NCI-H2196 treated with DMSO at 0.1 percent for 48 hours (cell line): ENCODE results near the gene SSX4.
"Not testable (repeated sequence)": the region's sequence is repeated elsewhere in the genome, so short reads cannot be mapped to it uniquely, and the experiment has no call there.

Source experiments
- DNase-seq: peaks from one replicate; lab custom pipeline; 2025; ENCODE audit not compliant: unreplicated experiment; lab: John Stamatoyannopoulos, UW

Gene SSX4, protein sequence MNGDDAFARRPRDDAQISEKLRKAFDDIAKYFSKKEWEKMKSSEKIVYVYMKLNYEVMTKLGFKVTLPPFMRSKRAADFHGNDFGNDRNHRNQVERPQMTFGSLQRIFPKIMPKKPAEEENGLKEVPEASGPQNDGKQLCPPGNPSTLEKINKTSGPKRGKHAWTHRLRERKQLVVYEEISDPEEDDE

DNA sequence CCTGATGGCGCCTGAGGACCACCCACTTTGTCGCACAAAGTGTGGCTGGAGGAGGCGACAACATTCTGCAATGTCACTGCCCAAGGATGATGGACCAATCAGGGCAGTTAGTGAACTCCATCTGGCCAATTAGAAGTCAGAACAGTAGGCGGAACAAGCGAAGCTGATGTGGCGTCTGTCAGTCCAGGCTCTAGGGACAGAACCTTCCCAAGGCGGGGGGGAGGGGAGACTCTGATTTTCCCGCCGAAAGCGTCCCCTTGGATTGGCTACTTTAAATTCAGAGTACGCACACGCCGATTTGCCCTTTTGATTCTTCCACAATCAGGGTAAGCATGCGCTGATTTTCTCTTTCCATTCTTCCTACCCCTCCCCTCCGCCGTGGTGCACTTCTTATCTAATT is at the start of gene SSX4:
Gene SSX4, plus strand, starts transcription at position 301 of the 400 bp plus-strand sequence. CDS start 515 bp downstream, outside the sequence.
- not testable (repeated sequence) for DNase-seq

DNA sequence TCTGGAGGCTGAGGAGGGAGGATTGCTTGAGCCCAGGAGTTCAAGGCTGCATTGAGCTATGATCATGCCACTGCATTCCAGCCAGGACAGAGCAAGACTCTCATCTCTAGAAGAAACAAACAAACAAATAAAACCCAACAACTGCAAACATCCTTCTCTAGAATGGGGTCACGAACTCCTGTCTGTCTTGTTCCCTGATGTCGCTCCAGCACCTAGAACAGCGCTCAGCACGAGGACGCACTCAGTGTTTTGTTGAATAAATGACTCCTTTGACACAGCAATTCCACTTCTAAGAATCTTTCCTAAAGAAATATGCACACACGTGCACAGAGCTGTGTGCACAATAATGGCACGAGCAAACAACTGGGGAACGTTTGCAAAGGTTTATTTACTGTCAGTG is 37.3 kb upstream of the SSX4 start:
- DNase-seq = not testable (repeated sequence)

DNA sequence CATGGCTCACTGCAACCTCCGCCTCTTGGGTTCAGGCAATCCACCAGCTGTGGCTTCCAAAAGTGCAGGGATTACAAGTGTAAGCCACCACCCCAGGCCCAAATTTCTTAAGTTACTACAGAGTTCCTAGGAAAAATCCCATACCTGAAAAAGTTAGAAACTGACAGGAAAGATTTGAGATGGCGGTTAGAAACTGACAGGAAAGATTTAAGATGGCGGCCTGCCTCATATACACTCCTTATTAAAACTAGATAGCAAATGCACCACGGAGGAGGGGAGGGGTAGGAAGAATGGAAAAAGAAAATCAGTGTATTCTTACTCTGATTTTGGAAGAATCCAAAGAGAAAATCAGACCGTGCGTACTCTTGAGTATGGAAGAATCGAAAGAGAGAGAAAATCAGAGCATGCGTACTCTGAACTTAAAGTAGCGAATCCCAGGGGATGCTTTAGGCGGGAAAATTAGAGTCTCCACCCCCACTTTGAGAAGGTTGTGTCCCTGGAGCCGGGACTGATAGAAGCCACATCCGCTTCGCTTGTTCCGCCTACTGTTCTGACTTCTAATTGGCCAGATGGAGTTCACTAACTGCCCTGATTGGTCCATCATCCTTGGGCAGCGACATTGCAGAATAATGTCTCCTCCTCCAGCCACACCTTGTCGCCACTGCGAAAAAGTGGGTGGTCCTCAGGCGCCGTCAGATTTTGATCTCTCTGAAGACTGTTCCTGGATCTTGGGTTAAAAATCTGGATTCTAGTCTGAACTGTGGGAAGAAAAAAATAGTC is 26.8 kb upstream of the SSX4 start, which contains the start of gene SSX3:
Gene SSX3, minus strand, starts transcription at position 389 of the 780 bp plus-strand sequence. CDS start 1,454 bp downstream, outside the sequence.
- not testable (repeated sequence) for DNase-seq

DNA sequence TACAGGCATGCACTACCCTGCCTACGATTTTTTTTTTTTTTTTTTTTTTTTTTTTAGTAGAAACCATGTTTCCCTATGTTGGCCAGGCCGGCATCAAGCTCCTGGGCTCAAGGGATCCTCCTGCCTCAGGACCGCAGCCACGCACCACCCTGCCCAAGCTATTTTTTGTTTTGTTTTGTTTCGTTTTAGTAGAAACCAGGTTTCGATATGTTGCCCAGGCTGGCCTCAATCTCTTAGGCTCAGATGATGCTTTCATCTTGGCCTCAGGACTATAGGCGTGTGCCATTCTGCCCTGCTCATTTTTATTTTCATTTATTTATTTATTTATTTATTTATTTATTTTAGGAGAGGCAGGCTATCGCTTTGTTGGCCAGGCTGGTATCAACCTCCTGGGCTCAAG is 25.7 kb upstream of the SSX4 start:
- DNase-seq = no peak

DNA sequence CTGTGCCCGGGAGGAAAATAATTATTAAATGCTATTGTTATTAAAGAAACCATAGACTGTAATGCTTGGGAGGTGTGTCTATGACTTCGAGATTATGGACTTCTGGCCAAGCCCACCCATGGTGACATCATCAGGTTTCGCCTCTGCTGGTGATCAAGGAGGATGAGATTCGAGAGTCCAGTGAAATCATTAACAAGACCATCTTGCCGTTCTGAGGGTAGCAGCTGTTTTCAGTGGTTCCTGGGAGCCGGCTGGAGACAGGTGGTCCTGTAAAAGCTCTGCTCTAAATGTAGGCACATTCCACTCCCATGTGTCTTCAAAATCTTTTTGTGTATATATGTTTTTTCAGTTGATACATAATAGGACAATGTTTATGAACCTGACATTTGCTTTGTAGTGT is 24.1 kb upstream of the SSX4 start:
- DNase-seq = not testable (repeated sequence)

DNA sequence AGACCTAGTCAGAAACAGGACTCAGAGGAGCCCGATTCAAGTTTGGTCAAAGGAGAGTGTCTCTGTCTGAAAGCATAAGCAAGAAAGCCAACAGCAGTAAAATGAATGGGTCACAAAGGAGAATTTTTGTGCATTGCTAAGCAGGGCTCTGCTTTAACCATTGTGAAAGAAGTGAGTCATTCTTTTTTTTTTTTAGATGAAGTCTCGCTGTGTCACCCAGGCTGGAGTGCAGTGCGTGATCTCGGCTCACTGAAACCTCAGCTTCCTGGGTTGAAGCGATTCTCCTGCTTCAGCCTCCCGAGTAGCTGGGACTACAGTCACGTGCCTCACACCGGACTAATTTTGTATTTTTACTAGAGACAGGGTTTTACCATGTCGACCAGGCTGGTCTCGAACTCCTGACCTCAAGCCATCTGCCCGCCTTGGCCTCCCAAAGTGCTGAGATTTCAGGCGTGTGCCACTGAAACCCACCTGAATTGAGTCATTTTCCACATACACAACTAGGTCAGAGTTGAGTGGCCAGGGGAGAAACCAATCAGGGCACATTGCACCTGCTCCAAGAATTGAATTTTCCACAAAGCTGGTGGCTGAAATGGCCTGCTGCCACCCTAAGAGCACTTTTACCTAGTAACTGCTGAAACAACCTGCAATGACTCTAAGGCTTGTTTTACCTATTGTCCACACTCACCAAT is 15.5 kb upstream of the SSX4 start:
- not testable (repeated sequence) for DNase-seq

DNA sequence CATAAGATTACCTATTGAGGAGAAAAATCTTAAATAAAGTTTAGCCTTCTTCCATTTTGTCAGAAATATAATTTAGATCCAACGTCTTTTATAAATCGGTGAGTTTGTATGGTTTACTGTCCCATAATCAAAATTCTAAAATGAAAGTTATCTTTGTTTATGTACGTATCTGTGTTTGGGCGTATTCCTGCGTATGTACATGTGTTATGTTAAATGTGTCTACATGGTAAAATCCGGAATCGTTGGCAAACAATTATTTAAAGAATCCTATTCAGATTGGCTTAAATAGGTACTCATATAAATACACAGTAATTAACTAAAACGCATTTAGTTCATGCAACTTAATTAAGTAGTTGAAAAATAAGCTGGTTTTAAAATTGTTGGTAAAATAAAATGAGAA is 12.9 kb upstream of the SSX4 start:
- not testable (repeated sequence) for DNase-seq

DNA sequence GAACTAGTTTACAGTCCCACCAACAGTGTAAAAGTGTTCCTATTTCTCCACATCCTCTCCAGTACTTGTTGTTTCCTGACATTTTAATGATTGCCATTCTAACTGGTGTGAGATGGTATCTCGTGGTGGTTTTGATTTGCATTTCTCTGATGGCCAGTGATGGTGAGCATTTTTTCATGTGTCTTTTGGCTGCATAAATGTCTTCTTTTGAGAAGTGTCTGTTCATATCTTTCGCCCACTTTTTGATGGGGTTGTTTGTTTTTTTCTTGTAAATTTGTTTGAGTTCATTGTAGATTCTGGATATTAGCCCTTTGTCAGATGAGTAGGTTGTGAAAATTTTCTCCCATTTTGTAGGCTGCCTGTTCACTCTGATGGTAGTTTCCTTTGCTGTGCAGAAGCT is 13.6 kb downstream of the SSX4 start:
- DNase-seq = not testable (repeated sequence)

DNA sequence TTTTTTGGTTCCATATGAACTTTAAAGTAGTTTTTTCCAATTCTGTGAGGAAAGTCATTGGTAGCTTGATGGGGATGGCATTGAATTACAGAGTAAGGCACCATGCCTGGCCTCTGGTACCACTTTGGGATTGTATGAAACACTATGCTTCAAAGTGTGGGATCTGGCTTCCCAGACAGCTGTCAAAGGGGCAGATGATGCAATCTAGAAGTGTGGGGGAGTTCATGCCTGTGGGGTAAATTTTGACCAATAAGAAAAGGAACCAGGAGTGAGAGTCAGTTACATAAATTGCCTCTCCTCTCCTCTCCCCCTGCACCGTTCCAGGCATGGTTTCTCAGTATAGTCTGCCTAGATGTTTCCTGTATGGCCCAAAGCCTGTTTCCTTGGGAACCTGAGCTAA is 14.5 kb downstream of the SSX4 start:
- not testable (repeated sequence) for DNase-seq

DNA sequence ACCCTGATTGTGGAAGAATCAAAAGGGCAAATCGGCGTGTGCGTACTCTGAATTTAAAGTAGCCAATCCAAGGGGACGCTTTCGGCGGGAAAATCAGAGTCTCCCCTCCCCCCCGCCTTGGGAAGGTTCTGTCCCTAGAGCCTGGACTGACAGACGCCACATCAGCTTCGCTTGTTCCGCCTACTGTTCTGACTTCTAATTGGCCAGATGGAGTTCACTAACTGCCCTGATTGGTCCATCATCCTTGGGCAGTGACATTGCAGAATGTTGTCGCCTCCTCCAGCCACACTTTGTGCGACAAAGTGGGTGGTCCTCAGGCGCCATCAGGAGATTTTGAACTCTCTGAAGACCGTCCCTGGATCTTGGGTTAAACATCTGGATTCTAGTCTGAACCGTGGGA is 28.5 kb downstream of the SSX4 start, which contains the start of gene SSX4B:
Gene SSX4B, minus strand, starts transcription at position 101 of the 400 bp plus-strand sequence. CDS start 588 bp downstream, outside the sequence.
- DNase-seq = not testable (repeated sequence)

DNA sequence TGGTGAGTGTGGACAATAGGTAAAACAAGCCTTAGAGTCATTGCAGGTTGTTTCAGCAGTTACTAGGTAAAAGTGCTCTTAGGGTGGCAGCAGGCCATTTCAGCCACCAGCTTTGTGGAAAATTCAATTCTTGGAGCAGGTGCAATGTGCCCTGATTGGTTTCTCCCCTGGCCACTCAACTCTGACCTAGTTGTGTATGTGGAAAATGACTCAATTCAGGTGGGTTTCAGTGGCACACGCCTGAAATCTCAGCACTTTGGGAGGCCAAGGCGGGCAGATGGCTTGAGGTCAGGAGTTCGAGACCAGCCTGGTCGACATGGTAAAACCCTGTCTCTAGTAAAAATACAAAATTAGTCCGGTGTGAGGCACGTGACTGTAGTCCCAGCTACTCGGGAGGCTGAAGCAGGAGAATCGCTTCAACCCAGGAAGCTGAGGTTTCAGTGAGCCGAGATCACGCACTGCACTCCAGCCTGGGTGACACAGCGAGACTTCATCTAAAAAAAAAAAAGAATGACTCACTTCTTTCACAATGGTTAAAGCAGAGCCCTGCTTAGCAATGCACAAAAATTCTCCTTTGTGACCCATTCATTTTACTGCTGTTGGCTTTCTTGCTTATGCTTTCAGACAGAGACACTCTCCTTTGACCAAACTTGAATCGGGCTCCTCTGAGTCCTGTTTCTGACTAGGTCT is 43.8 kb downstream of the SSX4 start:
- not testable (repeated sequence) for DNase-seq

DNA sequence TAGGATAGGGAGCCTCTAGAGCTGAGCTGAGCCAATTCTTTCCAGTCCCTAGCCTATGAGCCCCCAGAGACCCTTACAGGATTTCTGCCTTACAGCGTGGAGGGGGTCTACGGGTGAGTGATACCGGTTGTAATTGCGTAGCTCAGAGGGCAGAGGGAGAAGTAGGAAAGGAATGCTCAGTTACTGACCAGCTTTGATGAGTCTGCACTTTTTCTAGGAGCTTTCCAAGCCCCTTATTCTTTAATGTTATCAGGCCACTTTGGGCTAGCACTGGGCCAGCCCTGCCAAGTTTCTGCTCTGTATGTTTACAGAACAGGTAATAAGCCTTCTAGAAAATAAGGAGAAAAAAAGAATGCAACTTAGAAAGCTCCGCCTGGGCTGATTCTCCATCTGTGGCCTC is 46.3 kb downstream of the SSX4 start:
- DNase-seq = not testable (repeated sequence)

DNA sequence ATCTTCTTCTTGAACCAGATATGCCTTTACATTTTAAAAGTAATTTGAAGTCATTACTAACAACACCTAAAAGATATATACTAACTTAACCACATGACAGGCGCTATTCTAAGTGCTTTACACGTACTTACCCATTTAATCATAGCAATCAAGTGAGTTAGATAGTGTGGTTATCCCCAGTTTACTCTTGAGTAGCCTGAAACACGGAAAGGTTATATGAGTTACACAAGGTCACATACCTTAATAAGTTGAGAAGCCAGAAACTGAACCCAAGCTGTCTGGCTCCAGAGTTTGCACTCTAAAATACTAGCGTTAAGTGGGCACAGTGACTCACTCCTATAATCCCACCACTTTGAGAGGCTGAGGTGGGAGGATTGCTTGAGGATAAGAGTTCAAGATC is 46.8 kb downstream of the SSX4 start:
- not testable (repeated sequence) for DNase-seq

DNA sequence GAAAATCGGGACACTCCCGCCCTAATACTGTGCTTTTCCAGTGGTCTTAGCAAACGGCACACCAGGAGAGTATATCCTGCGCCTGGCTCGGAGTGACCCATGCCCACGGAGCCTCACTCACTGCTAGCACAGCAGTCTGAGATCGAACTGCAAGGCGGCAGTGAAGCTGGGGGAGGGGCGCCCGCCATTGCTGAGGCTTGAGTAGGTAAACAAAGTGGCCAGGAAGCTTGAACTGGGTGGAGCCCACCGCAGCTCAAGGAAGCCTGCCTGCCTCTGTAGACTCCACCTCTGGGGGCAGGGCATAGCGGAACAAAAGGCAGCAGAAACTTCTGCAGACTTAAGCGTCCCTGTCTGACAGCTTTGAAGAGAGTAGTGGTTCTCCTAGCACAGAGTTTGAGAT is 50.4 kb downstream of the SSX4 start:
- DNase-seq = not testable (repeated sequence)
